ENCODE results near the gene RNF13.

DNA sequence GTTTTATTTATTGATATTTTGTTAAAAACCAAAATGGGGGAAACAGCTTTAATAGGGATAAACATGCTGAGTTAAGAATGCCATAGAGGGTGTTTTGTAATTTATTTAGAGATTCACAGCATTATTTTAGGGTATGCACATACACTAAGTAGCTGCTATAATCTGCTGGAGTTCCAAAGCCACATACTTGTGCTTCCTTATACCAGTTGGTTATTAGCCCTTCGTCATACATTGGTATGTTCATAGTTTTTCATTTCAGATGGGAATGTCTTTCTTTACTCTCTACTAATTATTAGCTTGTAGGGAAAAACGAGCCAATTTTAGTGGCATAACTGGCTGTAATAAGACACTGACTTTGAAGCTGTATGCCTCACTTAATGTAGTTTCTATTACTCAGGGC, 82.8 kb downstream of the RNF13 start:
- TF ChIP-seq, protein P1, sequence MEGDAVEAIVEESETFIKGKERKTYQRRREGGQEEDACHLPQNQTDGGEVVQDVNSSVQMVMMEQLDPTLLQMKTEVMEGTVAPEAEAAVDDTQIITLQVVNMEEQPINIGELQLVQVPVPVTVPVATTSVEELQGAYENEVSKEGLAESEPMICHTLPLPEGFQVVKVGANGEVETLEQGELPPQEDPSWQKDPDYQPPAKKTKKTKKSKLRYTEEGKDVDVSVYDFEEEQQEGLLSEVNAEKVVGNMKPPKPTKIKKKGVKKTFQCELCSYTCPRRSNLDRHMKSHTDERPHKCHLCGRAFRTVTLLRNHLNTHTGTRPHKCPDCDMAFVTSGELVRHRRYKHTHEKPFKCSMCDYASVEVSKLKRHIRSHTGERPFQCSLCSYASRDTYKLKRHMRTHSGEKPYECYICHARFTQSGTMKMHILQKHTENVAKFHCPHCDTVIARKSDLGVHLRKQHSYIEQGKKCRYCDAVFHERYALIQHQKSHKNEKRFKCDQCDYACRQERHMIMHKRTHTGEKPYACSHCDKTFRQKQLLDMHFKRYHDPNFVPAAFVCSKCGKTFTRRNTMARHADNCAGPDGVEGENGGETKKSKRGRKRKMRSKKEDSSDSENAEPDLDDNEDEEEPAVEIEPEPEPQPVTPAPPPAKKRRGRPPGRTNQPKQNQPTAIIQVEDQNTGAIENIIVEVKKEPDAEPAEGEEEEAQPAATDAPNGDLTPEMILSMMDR (IDR thresholded peaks at IDR 0.05): no peak
- TF ChIP-seq EP300 (IDR thresholded peaks at IDR 0.05): no peak
- no peak for TF ChIP-seq POLR2AphosphoS5 (IDR thresholded peaks at IDR 0.05)
